ENCODE results near the gene TNFSF13B. TPM values are rescaled to one million over a fixed set of nuclear protein-coding genes. Genes with fewer than 3 reads are reported as not detected.

The TNFSF13B gene
- polyA plus RNA-seq, 1 of the 3 experiments (the other 2 are of a cell fraction), result 0.03 TPM

- Histone ChIP-seq H3F3A (replicated peaks; ENCODE audit: insufficient read depth) (no peaks in the 10 kb centered on the region), H2AFZ (ENCODE audit: low read depth) (no peak overlapping the region), H3K27me3 (ENCODE audit: insufficient read depth) (no peaks in the 10 kb centered on the region), H4K20me1 (ENCODE audit: insufficient read depth) (no peaks in the 10 kb centered on the region), H3K4me3 (ENCODE audit: low read depth in 2 of 2, low read length in 1 of 2) (no peak overlapping the region), H3K4me2 (no peak overlapping the region), H3K9me3 (0 out of 2 replicates have a peak, but pooled peaks cover 5% of the 10 kb centered on the region), H3K4me1 (ENCODE audit: control insufficient read depth in 1 of 2, insufficient read depth in 2 of 2, low read depth in 1 of 2, low read length in 1 of 2) (no peaks in the 10 kb centered on the region; a peak in 2 of 4 replicates), H3K27ac (ENCODE audit: low read depth in 2 of 2, low read length in 1 of 2) (no peak overlapping the region), H3K9ac (no peak overlapping the region), H3K79me2 (ENCODE audit: insufficient read depth) (no peaks in the 10 kb centered on the region), H3K36me3 (replicated peaks in 1 of 2; ENCODE audit: control insufficient read depth in 1 of 2, insufficient read depth in 2 of 2, low read length in 1 of 2) (no peaks in the 10 kb centered on the region), H3K9me2 (peaks cover 4% of the 10 kb centered on the region; the same call in 1 of the 2 replicates)
- ChIA-PET CTCF (no interaction called here), POLR2A (no interaction called here)
- DNase-seq, result no peak
- 89% methylated on average over 9 of the region's 9 CpGs for WGBS (ENCODE audit: low lambda C conversion rate)
- no peak for TF ChIP-seq FOXJ3 (CRISPR knock-in tag; IDR thresholded peaks at IDR 0.05)
- no peak for TF ChIP-seq IRF3 (IDR thresholded peaks at IDR 0.05; ENCODE audit: low read depth, low read length)
- no peak for TF ChIP-seq JUND (IDR thresholded peaks at IDR 0.05)
Observed at GRCh38 chr13:108263621-108264355, 5.7 kb upstream of the TNFSF13B start.

- POLR2A ChIA-PET, result no interaction called here
- H3K9me2 ChIP-seq, result no peaks in the 10 kb centered on the region
- H3K79me2 ChIP-seq (ENCODE audit: insufficient read depth), result no peaks in the 10 kb centered on the region
- no peaks in the 10 kb centered on the region for H3F3A ChIP-seq (replicated peaks; ENCODE audit: insufficient read depth)
- H3K4me1 ChIP-seq (ENCODE audit: control insufficient read depth in 1 of 2, insufficient read depth in 2 of 2, low read depth in 1 of 2, low read length in 1 of 2), result peaks cover 0 to 7% of the 10 kb centered on the region in 2 experiments; a peak in 2 of 4 replicates
- CTCF ChIA-PET, result interaction anchor here (1.1 kb wide), 1 partner anchor 19 kb away, joined by 3 read pairs; no protein-coding TSS in a partner anchor
- WGBS (ENCODE audit: low lambda C conversion rate), result 70% methylated on average over 8 of the region's 10 CpGs
- H3K9me3 ChIP-seq, result no peaks in the 10 kb centered on the region
- H4K20me1 ChIP-seq (ENCODE audit: insufficient read depth), result no peaks in the 10 kb centered on the region
- no peak overlapping the region for H3K4me2 ChIP-seq
- H3K9ac ChIP-seq, result no peak overlapping the region
- TF ChIP-seq JUND (IDR thresholded peaks at IDR 0.05) (no peak), USF2 (IDR thresholded peaks at IDR 0.05; ENCODE audit: borderline replicate concordance, low read depth, low read length) (no peak), TCF12 (IDR thresholded peaks at IDR 0.05) (no peak), IRF3 (IDR thresholded peaks at IDR 0.05; ENCODE audit: low read depth, low read length) (no peak), YY1 (IDR thresholded peaks at IDR 0.05; ENCODE audit: low read depth) (no peak), EZH2phosphoT487 (IDR thresholded peaks at IDR 0.05; ENCODE audit: borderline replicate concordance, low read depth) (no peak), SIN3A (IDR thresholded peaks at IDR 0.05; ENCODE audit: borderline replicate concordance, low read depth, low read length) (no peak), RFX5 (IDR thresholded peaks at IDR 0.05; ENCODE audit: low read length) (no peak), MEF2A (IDR thresholded peaks at IDR 0.05; ENCODE audit: borderline replicate concordance, low read depth) (no peak), NFIC (IDR thresholded peaks at IDR 0.05; ENCODE audit: borderline replicate concordance) (no peak), MXI1 (IDR thresholded peaks at IDR 0.05; ENCODE audit: low read depth, low read length) (no peak), GABPA (IDR thresholded peaks at IDR 0.05; ENCODE audit: low read depth) (no peak), FOSL2 (IDR thresholded peaks at IDR 0.05; ENCODE audit: borderline replicate concordance, low read depth) (no peak), TEAD4 (IDR thresholded peaks at IDR 0.05; ENCODE audit: borderline replicate concordance, insufficient read depth) (no peak), FOXJ3 (CRISPR knock-in tag; IDR thresholded peaks at IDR 0.05) (no peak), TAF1 (IDR thresholded peaks at IDR 0.05; ENCODE audit: borderline replicate concordance, low read depth, low read length) (no peak), PBX3 (IDR thresholded peaks at IDR 0.05) (no peak)
- H3K36me3 ChIP-seq (replicated peaks in 1 of 2; ENCODE audit: control insufficient read depth in 1 of 2, insufficient read depth in 2 of 2, low read length in 1 of 2), result no peaks in the 10 kb centered on the region
- H3K4me3 ChIP-seq (ENCODE audit: low read depth in 2 of 2, low read length in 1 of 2), result no peak overlapping the region
- no peaks in the 10 kb centered on the region for H3K27me3 ChIP-seq (ENCODE audit: insufficient read depth)
- peak; percentile 3 for DNase-seq
- no peak overlapping the region for H3K27ac ChIP-seq (ENCODE audit: low read depth in 2 of 2, low read length in 1 of 2)
- H2AFZ ChIP-seq (ENCODE audit: low read depth), result no peak overlapping the region
Observed at GRCh38 chr13:108266321-108266990, 3.1 kb upstream of the TNFSF13B start.
